B cell (primary cell): Measurements from ENCODE around the gene NLRC5. TPM values are rescaled to one million over a fixed set of nuclear protein-coding genes. Genes with fewer than 3 reads are reported as not detected.

Experiments used
- ATAC-seq: fragments of 200-7000 bp; cut with Tn5 transposase; one replicate; pipeline ENCODE4 v1.10.0; 2021; ENCODE audit warnings: low read depth, mild to moderate bottlenecking, moderate number of reproducible peaks, moderate library complexity
- CTCF ChIA-PET: fragments of 350-600 bp; sonication (Branson Sonifier 250); formaldehyde crosslinking; loops from one replicate; lab custom pipeline; 2021; ENCODE audit warnings: antibody characterized with exemption, inconsistent platforms; lab: Charles Lee
- POLR2A ChIA-PET: fragments of 350-600 bp; sonication (Branson Sonifier 250); formaldehyde crosslinking; loops from one replicate; lab custom pipeline; 2021; ENCODE audit warnings: antibody characterized with exemption; lab: Charles Lee
- DNase-seq: peaks from one replicate; pipeline ENCODE4 v3.0.0; 2013
- H2AFZ ChIP-seq: 2 replicates; pipeline ENCODE4 v1.6.1; 2012; ENCODE audit warnings: mild to moderate bottlenecking, low read depth, low read length; ENCODE audit not compliant: insufficient read depth, poor library complexity, severe bottlenecking
- H3K27ac ChIP-seq, 2 donors: 1 replicate in 1 of 2; 2 replicates in 1 of 2; pipeline ENCODE4 v1.5.1; 2012 to 2013; ENCODE audit warnings: low read length in 2 of 2, mild to moderate bottlenecking in 2 of 2, moderate library complexity in 1 of 2
- H3K27me3 ChIP-seq, 4 experiments: fragments of 200-600 bp in 1 of 4; sonication (generic) in 1 of 4; replicated peaks in 1 of 4; 1 replicate in 2 of 4; 2 replicates in 2 of 4; pipeline versions ENCODE4 v1.6.1 to v1.7.0; 2013 to 2016; ENCODE audit warnings: low read length in 3 of 4, mild to moderate bottlenecking in 2 of 4, mixed read lengths in 1 of 4, moderate library complexity in 1 of 4; ENCODE audit not compliant: insufficient read depth in 4 of 4, control insufficient read depth in 3 of 4; ENCODE audit errors: control extremely low read depth in 1 of 4
- H3K36me3 ChIP-seq, 2 experiments: replicated peaks in 1 of 2; 1 replicate in 1 of 2; 2 replicates in 1 of 2; pipeline versions ENCODE4 v1.6.1 to v1.7.1; 2013; ENCODE audit warnings: low read length in 1 of 2; ENCODE audit not compliant: insufficient read depth in 2 of 2, control insufficient read depth in 1 of 2; ENCODE audit errors: control extremely low read depth in 1 of 2, extremely low read depth in 1 of 2
- H3K4me1 ChIP-seq, 2 donors: fragments of 200-600 bp in 1 of 2; sonication (generic) in 1 of 2; 1 replicate in 1 of 2; 2 replicates in 1 of 2; pipeline versions ENCODE4 v1.5.1 to v1.6.1; 2013 to 2017; ENCODE audit warnings: low read length in 2 of 2; ENCODE audit not compliant: control insufficient read depth in 2 of 2, insufficient read depth in 2 of 2
- H3K4me2 ChIP-seq: replicated peaks from 2 replicates; pipeline ENCODE3; 2012; ENCODE audit warnings: mild to moderate bottlenecking, low read depth, low read length; ENCODE audit not compliant: poor library complexity, severe bottlenecking
- H3K4me3 ChIP-seq, 5 experiments: fragments of 200-600 bp in 1 of 5; sonication (generic) in 1 of 5; 1 replicate in 3 of 5; 2 replicates in 2 of 5; pipeline versions ENCODE4 v1.5.1 to v1.7.0; 2011 to 2016; ENCODE audit warnings: low read length in 4 of 5, mild to moderate bottlenecking in 4 of 5, low read depth in 2 of 5, control low read depth in 1 of 5, moderate library complexity in 1 of 5; ENCODE audit not compliant: insufficient read depth in 1 of 5; ENCODE audit errors: control extremely low read depth in 1 of 5, extremely low read depth in 1 of 5
- H3K79me2 ChIP-seq: fragments of 200-600 bp; sonication (generic); one replicate; pipeline ENCODE4 v1.6.0; 2016; ENCODE audit warnings: low read length; ENCODE audit not compliant: control insufficient read depth, insufficient read depth
- H3K9ac ChIP-seq: fragments of 200-600 bp; sonication (generic); 2 replicates; pipeline ENCODE4 v1.6.1; 2017; ENCODE audit warnings: mild to moderate bottlenecking, low read length, moderate library complexity
- H3K9me3 ChIP-seq, 3 donors: one replicate each; pipeline versions ENCODE4 v1.6.1 to v1.7.1; 2013; ENCODE audit warnings: low read length in 2 of 3; ENCODE audit not compliant: control insufficient read depth in 2 of 3, insufficient read depth in 1 of 3; ENCODE audit errors: control extremely low read depth in 1 of 3
- H4K20me1 ChIP-seq: 2 replicates; pipeline ENCODE4 v1.6.0; 2012; ENCODE audit warnings: mild to moderate bottlenecking, low read length; ENCODE audit not compliant: insufficient read depth, control insufficient read depth, poor library complexity, severe bottlenecking
- H3K27ac Mint-ChIP-seq: one replicate; pipeline ENCODE4 v1.8.0; 2021; ENCODE audit warnings: mixed read lengths
- H3K27me3 Mint-ChIP-seq: one replicate; pipeline ENCODE4 v1.8.0; 2021; ENCODE audit warnings: mixed read lengths
- H3K4me1 Mint-ChIP-seq: one replicate; pipeline ENCODE4 v1.8.0; 2021; ENCODE audit warnings: mixed read lengths
- H3K4me3 Mint-ChIP-seq: one replicate; pipeline ENCODE4 v1.8.0; 2021; ENCODE audit warnings: mixed read lengths
- H3K9me3 Mint-ChIP-seq: one replicate; pipeline ENCODE4 v1.8.0; 2022; ENCODE audit warnings: mixed read lengths; ENCODE audit not compliant: insufficient read depth
- EZH2 ChIP-seq: IDR thresholded peaks from 2 replicates; pipeline ENCODE4 v1.6.1; 2012; ENCODE audit warnings: borderline replicate concordance, low read depth, mild to moderate bottlenecking, moderate library complexity, low read length; ENCODE audit not compliant: insufficient read depth, poor library complexity, severe bottlenecking
- WGBS: methylation state at CpG from one replicate; pipeline ENCODE4 v1.1.5; 2013; ENCODE audit warnings: missing lambda C conversion rate; ENCODE audit not compliant: insufficient coverage; 5-methylcytosine and 5-hydroxymethylcytosine counted together
- intact Hi-C: fragments of 100-400 bp; cut with micrococcal nuclease; formaldehyde crosslinking; loops from one replicate; pipeline ENCODE4 v1.10.0; 2022
- polyA plus RNA-seq: library from polyadenylated mRNA; depleted of rRNA; stranded (reverse); fragments of >200 nt; gene quantifications from 2 replicates; pipeline ENCODE4 v1.2.3, GENCODE V29; 2012
- total RNA-seq, 2 donors: library from RNA; stranded (reverse); fragments of 120-200 nt in 1 of 2; gene quantifications; 1 replicate in 1 of 2; 2 replicates in 1 of 2; pipeline versions ENCODE4 v1.2.3 to v1.2.4, GENCODE V29; 2013 to 2022
- TF ChIP-seq, protein P1 (sequence below): fragments of 200-600 bp; IDR thresholded peaks from one replicate; pipeline ENCODE4 v1.8.0; 2022; ENCODE audit warnings: antibody characterized with exemption, mild to moderate bottlenecking

Gene NLRC5
- total and polyA plus RNA-seq, 2 donors (not counting 1 experiment from before 2014, with no cell fraction given): 349 to 510 TPM

DNA sequence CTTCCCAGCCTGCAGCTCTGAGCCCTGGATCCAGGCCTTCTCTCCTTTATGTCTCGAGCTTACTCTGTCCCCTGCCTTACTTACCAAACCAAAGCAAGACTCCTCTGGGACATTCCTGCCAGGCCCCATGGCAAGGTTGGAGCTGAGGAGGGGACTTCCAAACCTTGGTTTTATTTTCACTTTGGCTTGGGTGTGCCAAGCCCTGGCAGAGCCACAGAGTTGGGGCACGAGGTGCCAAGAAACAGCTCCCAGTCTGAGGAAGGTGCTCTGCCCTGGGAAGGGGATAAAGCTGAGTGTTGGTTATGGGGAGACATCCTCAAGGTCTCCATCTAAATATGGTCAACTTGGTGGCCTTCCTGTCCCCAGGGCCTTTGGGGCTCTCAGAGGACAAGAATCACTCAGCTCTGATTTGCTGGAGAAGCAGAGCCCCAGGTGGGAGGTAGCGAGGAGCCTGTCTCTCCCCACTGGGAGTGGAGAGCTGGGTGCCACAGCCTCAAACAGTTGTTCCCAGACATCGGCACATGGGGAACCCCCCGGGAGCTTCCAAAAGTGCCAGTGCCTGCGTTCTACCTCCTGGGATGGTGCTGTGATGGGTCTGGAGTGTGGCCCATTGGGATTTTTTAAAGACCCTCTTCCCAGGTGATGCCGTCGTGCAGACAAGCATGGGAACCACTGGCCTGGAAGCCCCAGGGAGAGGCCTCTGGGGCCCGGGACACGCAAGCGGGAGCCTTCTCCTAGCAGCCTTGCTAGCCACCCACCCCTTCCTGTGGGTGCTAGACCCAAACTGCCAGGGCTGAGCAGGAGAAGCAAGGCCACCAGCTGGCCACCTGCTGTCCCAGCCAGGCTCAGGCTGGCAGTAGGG is 10.3 kb downstream of the NLRC5 start:
- peaks cover 45 to 62% of the 10 kb centered on the region in 2 donors for H3K4me1 ChIP-seq
- POLR2A ChIA-PET: interaction anchor here (0.6 to 1.6 kb wide), 8 partner anchors 10 to 42 kb away, joined by 3 to 9 read pairs (median 4); partner anchors contain the start of gene NLRC5
- peak overlapping the region; percentile 71 for H3K4me3 Mint-ChIP-seq
- WGBS: 78% methylated on average over 7 of the region's 11 CpGs
- ATAC-seq (peak; percentile 22), DNase-seq (peak; percentile 73)
- no peak for TF ChIP-seq EZH2
- TF ChIP-seq, protein P1, sequence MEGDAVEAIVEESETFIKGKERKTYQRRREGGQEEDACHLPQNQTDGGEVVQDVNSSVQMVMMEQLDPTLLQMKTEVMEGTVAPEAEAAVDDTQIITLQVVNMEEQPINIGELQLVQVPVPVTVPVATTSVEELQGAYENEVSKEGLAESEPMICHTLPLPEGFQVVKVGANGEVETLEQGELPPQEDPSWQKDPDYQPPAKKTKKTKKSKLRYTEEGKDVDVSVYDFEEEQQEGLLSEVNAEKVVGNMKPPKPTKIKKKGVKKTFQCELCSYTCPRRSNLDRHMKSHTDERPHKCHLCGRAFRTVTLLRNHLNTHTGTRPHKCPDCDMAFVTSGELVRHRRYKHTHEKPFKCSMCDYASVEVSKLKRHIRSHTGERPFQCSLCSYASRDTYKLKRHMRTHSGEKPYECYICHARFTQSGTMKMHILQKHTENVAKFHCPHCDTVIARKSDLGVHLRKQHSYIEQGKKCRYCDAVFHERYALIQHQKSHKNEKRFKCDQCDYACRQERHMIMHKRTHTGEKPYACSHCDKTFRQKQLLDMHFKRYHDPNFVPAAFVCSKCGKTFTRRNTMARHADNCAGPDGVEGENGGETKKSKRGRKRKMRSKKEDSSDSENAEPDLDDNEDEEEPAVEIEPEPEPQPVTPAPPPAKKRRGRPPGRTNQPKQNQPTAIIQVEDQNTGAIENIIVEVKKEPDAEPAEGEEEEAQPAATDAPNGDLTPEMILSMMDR: no peak
- H3K9me3 ChIP-seq: peaks cover 0 to 11% (median 0%) of the 10 kb centered on the region in 3 donors
- H3K79me2 ChIP-seq: peaks cover 66% of the 10 kb centered on the region
- H4K20me1 ChIP-seq: peaks cover 10% of the 10 kb centered on the region
- peak overlapping the region; percentile 35 for H2AFZ ChIP-seq
- peaks cover 85% of the 10 kb centered on the region for H3K4me1 Mint-ChIP-seq
- peaks cover 0 to 17% of the 10 kb centered on the region in 2 experiments for H3K36me3 ChIP-seq
- H3K27ac Mint-ChIP-seq: peak overlapping the region; percentile 94
- CTCF ChIA-PET: interaction anchor here (0.9 to 2.1 kb wide), 10 partner anchors 10 to 46 kb away, joined by 3 to 13 read pairs (median 4); partner anchors contain the start of gene NLRC5
- intact Hi-C loops: loop anchor here (1.0 to 5.0 kb wide), 2 partner anchors 8 to 32 kb away; no protein-coding TSS in a partner anchor
- H3K4me3 ChIP-seq: no peak overlapping the region
- H3K27me3 ChIP-seq: no peaks in the 10 kb centered on the region
- H3K9me3 Mint-ChIP-seq: no peaks in the 10 kb centered on the region
- peak overlapping the region; percentile 77 to 83 for H3K27ac ChIP-seq
- no peaks in the 10 kb centered on the region for H3K27me3 Mint-ChIP-seq
- H3K4me2 ChIP-seq: peak overlapping the region; percentile 62
- peak overlapping the region; percentile 15 for H3K9ac ChIP-seq
